IMR-90 (cell line): ENCODE measurements around the gene KIF16B. TPM values are rescaled to one million over a fixed set of nuclear protein-coding genes. Genes with fewer than 3 reads are reported as not detected.

Experiments
- ATAC-seq: fragments of 200-7000 bp; cut with Tn5 transposase; 2 replicates; pipeline ENCODE4 v1.9.1; 2020; ENCODE audit warnings: low read depth, mild to moderate bottlenecking, moderate library complexity
- BruUV-seq: library from RNA; stranded (reverse); fragments of 400-500 nt; replicated peaks from 2 replicates; lab custom pipeline; 2021; lab: Mats Ljungman, UMichigan
- CTCF ChIA-PET: fragments of 300-600 bp; formaldehyde crosslinking; extraction: SDS; loops from one replicate; lab custom pipeline; 2021; ENCODE audit warnings: antibody characterized with exemption; lab: Yijun Ruan, JAX
- POLR2A ChIA-PET: fragments of 300-600 bp; sonication (Branson Sonifier 250); formaldehyde crosslinking; loops from one replicate; lab custom pipeline; 2022; ENCODE audit warnings: antibody characterized with exemption; ENCODE audit not compliant: unreplicated experiment; lab: Charles Lee
- DNase-seq: peaks from one replicate; pipeline ENCODE4 v3.0.0; 2013
- H2AFZ ChIP-seq: replicated peaks from 2 replicates; pipeline ENCODE3; 2013; ENCODE audit warnings: low read length, mild to moderate bottlenecking; ENCODE audit not compliant: poor library complexity
- H2AK5ac ChIP-seq: 2 replicates; pipeline ENCODE4 v1.6.1; 2013; ENCODE audit warnings: low read depth, low read length, inconsistent platforms
- H2AK9ac ChIP-seq: replicated peaks from 2 replicates; pipeline ENCODE3; 2013; ENCODE audit warnings: mild to moderate bottlenecking, low read depth, low read length, moderate library complexity; ENCODE audit not compliant: poor library complexity
- H2BK120ac ChIP-seq: 2 replicates; pipeline ENCODE4 v1.6.1; 2013; ENCODE audit warnings: low read depth, low read length, inconsistent platforms
- H2BK15ac ChIP-seq: 3 replicates; pipeline ENCODE4 v1.6.1; 2013; ENCODE audit warnings: low read depth, low read length, inconsistent platforms
- H2BK20ac ChIP-seq: 2 replicates; pipeline ENCODE4 v1.6.1; 2013; ENCODE audit warnings: low read depth, mild to moderate bottlenecking, inconsistent platforms, low read length, moderate library complexity
- H2BK5ac ChIP-seq: 2 replicates; pipeline ENCODE4 v1.6.1; 2013; ENCODE audit warnings: mild to moderate bottlenecking, low read depth, low read length, inconsistent platforms; ENCODE audit not compliant: poor library complexity, severe bottlenecking
- H3K14ac ChIP-seq: replicated peaks from 2 replicates; pipeline ENCODE4 v1.6.1; 2013; ENCODE audit warnings: low read depth, low read length, inconsistent platforms
- H3K18ac ChIP-seq: 2 replicates; pipeline ENCODE4 v1.6.1; 2013; ENCODE audit warnings: low read depth, low read length, control low read depth
- H3K23ac ChIP-seq: 2 replicates; pipeline ENCODE4 v1.6.1; 2013; ENCODE audit warnings: low read depth, low read length, inconsistent platforms
- H3K27ac ChIP-seq: 2 replicates; pipeline ENCODE4 v1.5.1; 2013; ENCODE audit warnings: mild to moderate bottlenecking, control low read depth, low read length; ENCODE audit not compliant: insufficient read depth
- H3K27me3 ChIP-seq: 2 replicates; pipeline ENCODE4 v1.6.1; 2013; ENCODE audit warnings: low read length; ENCODE audit not compliant: control insufficient read depth, insufficient read depth
- H3K36me3 ChIP-seq: 2 replicates; pipeline ENCODE4 v1.6.1; 2013; ENCODE audit warnings: low read length, mixed read lengths; ENCODE audit not compliant: control insufficient read depth, insufficient read depth
- H3K4ac ChIP-seq: 2 replicates; pipeline ENCODE4 v1.6.1; 2013; ENCODE audit warnings: low read depth, low read length, inconsistent platforms
- H3K4me1 ChIP-seq: 2 replicates; pipeline ENCODE4 v1.6.1; 2013; ENCODE audit warnings: low read length, mixed read lengths; ENCODE audit not compliant: control insufficient read depth, insufficient read depth
- H3K4me2 ChIP-seq: 2 replicates; pipeline ENCODE4 v1.6.1; 2013; ENCODE audit warnings: low read depth, mild to moderate bottlenecking, control low read depth, low read length, moderate library complexity
- H3K4me3 ChIP-seq: 2 replicates; pipeline ENCODE4 v1.5.1; 2013; ENCODE audit warnings: low read depth, mild to moderate bottlenecking, control low read depth, low read length, moderate library complexity; ENCODE audit not compliant: insufficient read depth
- H3K56ac ChIP-seq: 2 replicates; pipeline ENCODE4 v1.6.1; 2013; ENCODE audit warnings: low read length, inconsistent platforms; ENCODE audit not compliant: insufficient read depth; ENCODE audit errors: extremely low read depth
- H3K79me1 ChIP-seq, 2 experiments: 2 replicates each; pipeline ENCODE4 v1.6.1; 2013; ENCODE audit warnings: low read length in 2 of 2, inconsistent platforms in 1 of 2, low read depth in 1 of 2
- H3K9ac ChIP-seq: 2 replicates; pipeline ENCODE4 v1.6.1; 2013; ENCODE audit warnings: low read depth, low read length, control low read depth
- H3K9me1 ChIP-seq: 2 replicates; pipeline ENCODE4 v1.6.1; 2013; ENCODE audit warnings: low read length, inconsistent platforms; ENCODE audit not compliant: insufficient read depth
- H3K9me3 ChIP-seq: 2 replicates; pipeline ENCODE4 v1.6.1; 2013; ENCODE audit warnings: low read length; ENCODE audit not compliant: control insufficient read depth, insufficient read depth
- H4K20me1 ChIP-seq: 2 replicates; pipeline ENCODE4 v1.6.1; 2013; ENCODE audit warnings: low read length, inconsistent platforms; ENCODE audit not compliant: insufficient read depth
- H4K5ac ChIP-seq: 2 replicates; pipeline ENCODE4 v1.6.1; 2013; ENCODE audit warnings: mild to moderate bottlenecking, low read depth, low read length, control low read depth
- H4K8ac ChIP-seq, 2 experiments: 2 replicates each; pipeline ENCODE4 v1.6.1; 2013; ENCODE audit warnings: low read depth in 2 of 2, low read length in 2 of 2, control low read depth in 1 of 2, inconsistent platforms in 1 of 2
- H4K91ac ChIP-seq: 2 replicates; pipeline ENCODE4 v1.6.1; 2013; ENCODE audit warnings: low read depth, low read length, inconsistent platforms; ENCODE audit not compliant: insufficient read depth
- BHLHE40 ChIP-seq: fragments of 150-350 bp; IDR thresholded peaks from 2 replicates; pipeline ENCODE4 v1.6.1; 2016; ENCODE audit warnings: mild to moderate bottlenecking, low read depth, low read length
- CEBPB ChIP-seq: IDR thresholded peaks from 2 replicates; pipeline ENCODE4 v1.6.1; 2012; ENCODE audit warnings: low read depth, low read length, improper control_type of control experiment
- CHD1 ChIP-seq: IDR thresholded peaks from 2 replicates; pipeline ENCODE4 v1.6.1; 2012; ENCODE audit warnings: low read depth, low read length, improper control_type of control experiment
- CTCF ChIP-seq: conservative IDR thresholded peaks from 2 replicates; pipeline ENCODE4 v1.5.1; 2012; ENCODE audit warnings: mild to moderate bottlenecking, low read depth, low read length, improper control_type of control experiment
- ELK1 ChIP-seq: fragments of 150-350 bp; IDR thresholded peaks from 2 replicates; pipeline ENCODE4 v1.6.1; 2016; ENCODE audit warnings: low read depth, mild to moderate bottlenecking, low read length, moderate library complexity, borderline replicate concordance
- FOS ChIP-seq: fragments of 150-350 bp; IDR thresholded peaks from 2 replicates; pipeline ENCODE4 v1.6.1; 2016; ENCODE audit warnings: low read depth, low read length
- MAFK ChIP-seq: IDR thresholded peaks from 2 replicates; pipeline ENCODE4 v1.6.1; 2012; ENCODE audit warnings: low read depth, low read length, improper control_type of control experiment
- MAZ ChIP-seq: IDR thresholded peaks from 2 replicates; pipeline ENCODE4 v1.6.1; 2012; ENCODE audit warnings: low read depth, mild to moderate bottlenecking, low read length, improper control_type of control experiment, moderate library complexity, borderline replicate concordance
- MXI1 ChIP-seq: IDR thresholded peaks from 2 replicates; pipeline ENCODE4 v1.6.1; 2012; ENCODE audit warnings: low read depth, mild to moderate bottlenecking, low read length, moderate library complexity, borderline replicate concordance
- NFE2L2 ChIP-seq: fragments of 150-350 bp; IDR thresholded peaks from 2 replicates; pipeline ENCODE4 v1.6.1; 2016; ENCODE audit warnings: low read depth, mild to moderate bottlenecking, low read length
- POLR2A ChIP-seq: IDR thresholded peaks from 2 replicates; pipeline ENCODE4 v1.6.1; 2012; ENCODE audit warnings: mild to moderate bottlenecking, low read depth, low read length
- RAD21 ChIP-seq: IDR thresholded peaks from 2 replicates; pipeline ENCODE4 v1.6.1; 2012; ENCODE audit warnings: low read length, improper control_type of control experiment
- RCOR1 ChIP-seq: IDR thresholded peaks from 2 replicates; pipeline ENCODE4 v1.6.1; 2012; ENCODE audit warnings: mild to moderate bottlenecking, low read length, improper control_type of control experiment; ENCODE audit not compliant: insufficient replicate concordance
- USF2 ChIP-seq: fragments of 150-350 bp; IDR thresholded peaks from 2 replicates; pipeline ENCODE4 v1.6.1; 2017; ENCODE audit warnings: mild to moderate bottlenecking, antibody characterized with exemption, low read length, low read depth
- WGBS, 2 experiments: methylation state at CpG; one replicate each; pipeline versions ENCODE4 v1.1.5 to v1.1.7; 2013; ENCODE audit warnings: missing lambda C conversion rate in 2 of 2; ENCODE audit not compliant: insufficient read length in 1 of 2; ENCODE audit errors: extremely low coverage in 2 of 2; 5-methylcytosine and 5-hydroxymethylcytosine counted together
- dilution Hi-C: fragments of 300-500 bp; cut with HindIII; formaldehyde crosslinking; loops from one replicate; pipeline ENCODE4 v1.14.3; 2018; ENCODE audit warnings: low sequenced_read_pairs; ENCODE audit not compliant: unreplicated experiment
- in situ Hi-C: fragments of 300-500 bp; cut with MboI; formaldehyde crosslinking; loops from 3 replicates; pipeline ENCODE4 v1.14.3; 2019; ENCODE audit warnings: low sequenced_read_pairs, inconsistent platforms, mixed read lengths
- intact Hi-C: fragments of 100-400 bp; cut with micrococcal nuclease; formaldehyde crosslinking; loops from 2 replicates; pipeline ENCODE4 v1.10.0; 2022
- polyA plus RNA-seq, 3 experiments: library from polyadenylated mRNA; depleted of rRNA; stranded (reverse); fragments of >200 nt; gene quantifications; 2 replicates each; pipeline ENCODE4 v1.2.3, GENCODE V29; 2012; ENCODE audit warnings: low replicate concordance in 1 of 3
- total RNA-seq: library from RNA; depleted of rRNA; stranded (reverse); fragments of >200 nt; gene quantifications from 2 replicates; pipeline ENCODE4 v1.2.3, GENCODE V29; 2012

Gene KIF16B
- total and polyA plus RNA-seq, 2 of the 4 experiments (the other 2 are of a cell fraction): 4.7 to 10.0 TPM

- Histone ChIP-seq H3K9ac (no peak overlapping the region), H4K5ac (no peak overlapping the region), H2BK5ac (no peak overlapping the region), H2BK120ac (no peak overlapping the region), H2AK9ac (no peak overlapping the region), H2BK20ac (no peak overlapping the region), H3K9me3 (no peaks in the 10 kb centered on the region), H2AK5ac (no peak overlapping the region), H4K8ac (no peak overlapping the region), H3K36me3 (no peaks in the 10 kb centered on the region), H3K4me1 (no peaks in the 10 kb centered on the region), H3K27me3 (peaks cover 3% of the 10 kb centered on the region; the same call in 1 of the 2 replicates), H2AFZ (no peak overlapping the region), H3K14ac (no peak overlapping the region), H2BK15ac (no peak overlapping the region), H3K79me1 (no peaks in the 10 kb centered on the region), H3K4ac (no peak overlapping the region), H4K91ac (no peak overlapping the region), H3K23ac (no peak overlapping the region), H3K9me1 (no peaks in the 10 kb centered on the region), H3K27ac (no peak overlapping the region), H3K56ac (no peak overlapping the region), H3K4me2 (no peak overlapping the region), H3K18ac (no peak overlapping the region), H3K4me3 (no peak overlapping the region), H4K20me1 (no peaks in the 10 kb centered on the region)
- DNase-seq (no peak), ATAC-seq (no peak)
- BruUV-seq: no TSS peak
- CTCF ChIA-PET: no interaction called here
- no CpG with 5 or more reads among the region's 5 CpGs for WGBS, 2 experiments
- intact Hi-C loops (no loop called here), in situ Hi-C loops (no loop called here), dilution Hi-C loops (no loop called here)
- no peak for TF ChIP-seq BHLHE40
- TF ChIP-seq FOS: no peak
- TF ChIP-seq RAD21: no peak
- TF ChIP-seq CHD1: no peak
- TF ChIP-seq MXI1: no peak
- no peak for TF ChIP-seq RCOR1
- TF ChIP-seq NFE2L2: no peak
- no peak for TF ChIP-seq MAZ
- TF ChIP-seq ELK1: no peak
- TF ChIP-seq CEBPB: no peak
- TF ChIP-seq USF2: no peak
- no peak for TF ChIP-seq CTCF
- no peak for TF ChIP-seq MAFK
- TF ChIP-seq POLR2A: no peak
- POLR2A ChIA-PET: no interaction called here
Observed at GRCh38 chr20:16596991-16597390, 23.7 kb upstream of the KIF16B start.
